Uterus (tissue), 2 donors: ENCODE data around the gene GPR27.

ENCODE experiments used
- POLR2A ChIP-seq, 2 donors: fragments of 450-650 bp; IDR thresholded peaks; one replicate each; pipeline ENCODE4 v1.6.1; 2016; ENCODE audit warnings: antibody characterized with exemption in 2 of 2, mild to moderate bottlenecking in 1 of 2, moderate library complexity in 1 of 2
- TF ChIP-seq, protein P1 (sequence below), 4 experiments: fragments of 200-600 bp in 2 of 4; fragments of 450-650 bp in 2 of 4; sonication (generic) in 2 of 4; IDR thresholded peaks; one replicate each; pipeline ENCODE4 v1.5.1; 2016 to 2019; ENCODE audit warnings: antibody characterized with exemption in 4 of 4, mild to moderate bottlenecking in 2 of 4, moderate library complexity in 1 of 4

DNA sequence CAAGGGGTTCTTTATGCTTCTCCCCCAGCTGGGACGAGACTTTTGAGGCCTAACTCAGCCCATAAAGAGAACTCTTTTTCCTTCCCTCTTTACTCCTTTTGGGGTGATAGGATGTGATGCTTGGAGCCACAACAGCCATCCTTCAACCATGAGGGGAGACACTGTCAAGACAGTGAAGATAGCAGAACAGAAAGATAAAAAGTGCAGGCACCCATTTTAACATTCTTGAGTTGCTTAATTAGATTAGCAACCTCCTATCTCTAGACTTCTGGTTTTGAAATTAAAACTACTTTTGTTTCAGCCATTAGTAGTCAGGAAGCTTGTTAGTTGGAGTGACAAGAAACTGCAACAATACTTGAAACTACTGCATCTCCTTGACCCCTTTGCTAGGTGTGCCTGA is 6.5 kb downstream of the GPR27 start:
- TF ChIP-seq, protein P1, sequence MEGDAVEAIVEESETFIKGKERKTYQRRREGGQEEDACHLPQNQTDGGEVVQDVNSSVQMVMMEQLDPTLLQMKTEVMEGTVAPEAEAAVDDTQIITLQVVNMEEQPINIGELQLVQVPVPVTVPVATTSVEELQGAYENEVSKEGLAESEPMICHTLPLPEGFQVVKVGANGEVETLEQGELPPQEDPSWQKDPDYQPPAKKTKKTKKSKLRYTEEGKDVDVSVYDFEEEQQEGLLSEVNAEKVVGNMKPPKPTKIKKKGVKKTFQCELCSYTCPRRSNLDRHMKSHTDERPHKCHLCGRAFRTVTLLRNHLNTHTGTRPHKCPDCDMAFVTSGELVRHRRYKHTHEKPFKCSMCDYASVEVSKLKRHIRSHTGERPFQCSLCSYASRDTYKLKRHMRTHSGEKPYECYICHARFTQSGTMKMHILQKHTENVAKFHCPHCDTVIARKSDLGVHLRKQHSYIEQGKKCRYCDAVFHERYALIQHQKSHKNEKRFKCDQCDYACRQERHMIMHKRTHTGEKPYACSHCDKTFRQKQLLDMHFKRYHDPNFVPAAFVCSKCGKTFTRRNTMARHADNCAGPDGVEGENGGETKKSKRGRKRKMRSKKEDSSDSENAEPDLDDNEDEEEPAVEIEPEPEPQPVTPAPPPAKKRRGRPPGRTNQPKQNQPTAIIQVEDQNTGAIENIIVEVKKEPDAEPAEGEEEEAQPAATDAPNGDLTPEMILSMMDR (IDR thresholded peaks at IDR 0.05) = no peak
- no peak for TF ChIP-seq POLR2A (IDR thresholded peaks at IDR 0.05)
